GM12878 (cell line): ENCODE measurements around the gene FUS. TPM values are rescaled to one million over a fixed set of nuclear protein-coding genes. Genes with fewer than 3 reads are reported as not detected.

Experiments used
- ATAC-seq: fragments of 200-7000 bp; cut with Tn5 transposase; 3 replicates; pipeline ENCODE4 v1.9.1; 2020; ENCODE audit warnings: mild to moderate bottlenecking, moderate library complexity
- BruUV-seq: library from RNA; stranded (reverse); fragments of 400-500 nt; replicated peaks from 2 replicates; lab custom pipeline; 2021; lab: Mats Ljungman, UMichigan
- CTCF ChIA-PET: fragments of 300-600 bp; sonication (Branson Sonifier 250); formaldehyde crosslinking; extraction: SDS; loops from one replicate; lab custom pipeline; 2021; ENCODE audit warnings: inconsistent platforms; lab: Yijun Ruan, JAX
- POLR2A ChIA-PET: fragments of 350-600 bp; formaldehyde crosslinking; extraction: SDS; loops from one replicate; lab custom pipeline; 2021; ENCODE audit warnings: inconsistent platforms; lab: Charles Lee
- RAD21 ChIA-PET: fragments of 300-600 bp; sonication (Branson Sonifier 250); formaldehyde crosslinking; loops from one replicate; lab custom pipeline; 2023; ENCODE audit warnings: antibody characterized with exemption; ENCODE audit not compliant: unreplicated experiment; lab: Charles Lee
- SMC1A ChIA-PET: fragments of 300-600 bp; sonication (Branson Sonifier 250); formaldehyde crosslinking; loops from one replicate; lab custom pipeline; 2023; ENCODE audit not compliant: unreplicated experiment, uncharacterized antibody; lab: Charles Lee
- DNase-seq: peaks from one replicate; pipeline ENCODE4 v3.0.0-alpha.2; 2011; ENCODE audit warnings: low read depth, low spot score
- FAIRE-seq: peaks from 3 replicates; lab custom pipeline; 2011; peaks lifted over from hg19 to GRCh38; lab: Jason Lieb, UNC
- H2AFZ ChIP-seq: 2 replicates; pipeline ENCODE4 v1.6.0; 2011; ENCODE audit warnings: low read depth, low read length, control low read depth; ENCODE audit not compliant: control insufficient read depth
- H3K27ac ChIP-seq: 2 replicates; pipeline ENCODE4 v1.5.1; 2011; ENCODE audit warnings: control low read depth; ENCODE audit not compliant: control insufficient read depth, insufficient read depth
- H3K27me3 ChIP-seq, 2 experiments: replicated peaks in 1 of 2; 2 replicates each; pipeline versions ENCODE4 v1.6.0 to v1.6.1; 2011; ENCODE audit warnings: low read length in 1 of 2; ENCODE audit not compliant: control insufficient read depth in 2 of 2, insufficient read depth in 2 of 2
- H3K36me3 ChIP-seq, 2 experiments: 2 replicates each; pipeline ENCODE4 v1.5.1; 2011; ENCODE audit warnings: low read length in 1 of 2; ENCODE audit not compliant: control insufficient read depth in 2 of 2, insufficient read depth in 2 of 2
- H3K4me1 ChIP-seq: 2 replicates; pipeline ENCODE4 v1.6.1; 2011; ENCODE audit warnings: mild to moderate bottlenecking, low read length, moderate library complexity, mixed read lengths; ENCODE audit not compliant: control insufficient read depth, insufficient read depth
- H3K4me2 ChIP-seq: 2 replicates; pipeline ENCODE4 v1.6.0; 2011; ENCODE audit warnings: control low read depth; ENCODE audit not compliant: control insufficient read depth, insufficient read depth
- H3K4me3 ChIP-seq: fragments of 200-600 bp; sonication (generic); 2 replicates; pipeline ENCODE4 v1.5.1; 2016
- H3K79me2 ChIP-seq: 2 replicates; pipeline ENCODE4 v1.6.0; 2011; ENCODE audit warnings: low read length; ENCODE audit not compliant: control insufficient read depth, insufficient read depth
- H3K9ac ChIP-seq: 2 replicates; pipeline ENCODE4 v1.8.0; 2011; ENCODE audit warnings: low read length, control low read depth, mixed read lengths; ENCODE audit not compliant: control insufficient read depth, insufficient read depth
- H3K9me3 ChIP-seq: replicated peaks from 3 replicates; pipeline ENCODE4 v1.5.1; 2011; ENCODE audit warnings: mild to moderate bottlenecking, low read length; ENCODE audit not compliant: control insufficient read depth, insufficient read depth
- H4K20me1 ChIP-seq: 2 replicates; pipeline ENCODE4 v1.6.0; 2011; ENCODE audit not compliant: control insufficient read depth, insufficient read depth
- BCL11A ChIP-seq: IDR thresholded peaks from 2 replicates; pipeline ENCODE4 v1.6.1; 2011; ENCODE audit warnings: low read depth, low read length
- EGR1 ChIP-seq, 2 experiments: IDR thresholded peaks; 1 replicate in 1 of 2; 2 replicates in 1 of 2; pipeline ENCODE4 v1.6.1; 2011 to 2012; ENCODE audit warnings: low read depth in 2 of 2, low read length in 2 of 2, borderline replicate concordance in 1 of 2, mild to moderate bottlenecking in 1 of 2, moderate library complexity in 1 of 2
- FOS ChIP-seq: IDR thresholded peaks from 3 replicates; pipeline ENCODE4 v1.6.1; 2011; ENCODE audit warnings: borderline replicate concordance; ENCODE audit not compliant: insufficient read length; ENCODE audit errors: extremely low read depth
- GATAD2B ChIP-seq: fragments of 450-650 bp; conservative IDR thresholded peaks from 2 replicates; pipeline ENCODE4 v1.6.1; 2017; ENCODE audit warnings: low read depth, mild to moderate bottlenecking, moderate library complexity
- NBN ChIP-seq: fragments of 450-650 bp; IDR thresholded peaks from 2 replicates; pipeline ENCODE4 v1.6.1; 2016
- NFXL1 ChIP-seq: fragments of 450-650 bp; IDR thresholded peaks from 2 replicates; pipeline ENCODE4 v1.6.1; 2017; ENCODE audit warnings: antibody characterized with exemption, mild to moderate bottlenecking, borderline replicate concordance
- SMC3 ChIP-seq: IDR thresholded peaks from 2 replicates; pipeline ENCODE4 v1.6.1; 2011; ENCODE audit warnings: low read length, improper control_type of control experiment, borderline replicate concordance
- SUPT20H ChIP-seq: IDR thresholded peaks from 2 replicates; pipeline ENCODE4 v1.6.1; 2011; ENCODE audit warnings: low read depth, mild to moderate bottlenecking, low read length, moderate library complexity, borderline replicate concordance; ENCODE audit not compliant: control insufficient read depth
- YBX1 ChIP-seq: fragments of 450-650 bp; IDR thresholded peaks from 2 replicates; pipeline ENCODE4 v1.6.1; 2016; ENCODE audit warnings: antibody characterized with exemption
- ZNF384 ChIP-seq: IDR thresholded peaks from 2 replicates; pipeline ENCODE4 v1.6.1; 2012; ENCODE audit warnings: low read depth, mild to moderate bottlenecking, low read length, improper control_type of control experiment, borderline replicate concordance
- WGBS: methylation state at CpG from one replicate; pipeline ENCODE4 v1.1.6; 2016; ENCODE audit warnings: low lambda C conversion rate; ENCODE audit not compliant: insufficient replicate concordance, insufficient coverage; ENCODE audit errors: missing lambda C conversion rate; 5-methylcytosine and 5-hydroxymethylcytosine counted together
- in situ Hi-C: fragments of 300-500 bp; cut with MboI; formaldehyde crosslinking; loops from 9 replicates; pipeline ENCODE4 v1.14.3; 2018; ENCODE audit warnings: mixed read lengths
- intact Hi-C: fragments of 100-400 bp; cut with micrococcal nuclease; formaldehyde crosslinking; loops from one replicate; pipeline ENCODE4 v1.14.2; 2022; ENCODE audit not compliant: unreplicated experiment
- polyA plus RNA-seq, 11 experiments: library from polyadenylated mRNA; depleted of rRNA in 4 of 11; unstranded in 6 of 11; stranded (reverse) in 5 of 11; fragments of >200 nt; fragmentation: Nextera tagmentation in 4 of 11; fragmentation: Illumina TruSeq in 1 of 11; extraction: Ambion mirVana in 4 of 11; extraction: Trizol in 1 of 11; gene quantifications; 1 replicate in 1 of 11; 2 replicates in 10 of 11; pipeline versions ENCODE4 v1.2.1 to v1.2.3, GENCODE V29; 2011 to 2016; ENCODE audit warnings: inconsistent platforms in 2 of 11, missing spikeins in 2 of 11, low read depth in 1 of 11
- total RNA-seq, 4 experiments: library from RNA; depleted of rRNA in 3 of 4; stranded (reverse); fragments of >200 nt in 3 of 4; fragmentation: Illumina TruSeq in 1 of 4; extraction: Trizol in 1 of 4; gene quantifications; 2 replicates each; pipeline versions ENCODE4 v1.2.1 to v1.2.3, GENCODE V29; 2013 to 2021
- TF ChIP-seq, protein P1 (sequence below): fragments of 450-650 bp; formaldehyde crosslinking; IDR thresholded peaks from 2 replicates; pipeline ENCODE4 v1.4.0; 2020; ENCODE audit warnings: mild to moderate bottlenecking, moderate library complexity
- TF ChIP-seq, protein P2 (sequence below): fragments of 150-350 bp; IDR thresholded peaks from 2 replicates; pipeline ENCODE4 v1.6.1; 2016; ENCODE audit warnings: low read depth, low read length

The FUS gene
- total and polyA plus RNA-seq, 10 of the 15 experiments (the other 5 are each of a cell fraction or from before 2014, with no cell fraction given), result 46.8 to 521 (median 347) TPM

DNA sequence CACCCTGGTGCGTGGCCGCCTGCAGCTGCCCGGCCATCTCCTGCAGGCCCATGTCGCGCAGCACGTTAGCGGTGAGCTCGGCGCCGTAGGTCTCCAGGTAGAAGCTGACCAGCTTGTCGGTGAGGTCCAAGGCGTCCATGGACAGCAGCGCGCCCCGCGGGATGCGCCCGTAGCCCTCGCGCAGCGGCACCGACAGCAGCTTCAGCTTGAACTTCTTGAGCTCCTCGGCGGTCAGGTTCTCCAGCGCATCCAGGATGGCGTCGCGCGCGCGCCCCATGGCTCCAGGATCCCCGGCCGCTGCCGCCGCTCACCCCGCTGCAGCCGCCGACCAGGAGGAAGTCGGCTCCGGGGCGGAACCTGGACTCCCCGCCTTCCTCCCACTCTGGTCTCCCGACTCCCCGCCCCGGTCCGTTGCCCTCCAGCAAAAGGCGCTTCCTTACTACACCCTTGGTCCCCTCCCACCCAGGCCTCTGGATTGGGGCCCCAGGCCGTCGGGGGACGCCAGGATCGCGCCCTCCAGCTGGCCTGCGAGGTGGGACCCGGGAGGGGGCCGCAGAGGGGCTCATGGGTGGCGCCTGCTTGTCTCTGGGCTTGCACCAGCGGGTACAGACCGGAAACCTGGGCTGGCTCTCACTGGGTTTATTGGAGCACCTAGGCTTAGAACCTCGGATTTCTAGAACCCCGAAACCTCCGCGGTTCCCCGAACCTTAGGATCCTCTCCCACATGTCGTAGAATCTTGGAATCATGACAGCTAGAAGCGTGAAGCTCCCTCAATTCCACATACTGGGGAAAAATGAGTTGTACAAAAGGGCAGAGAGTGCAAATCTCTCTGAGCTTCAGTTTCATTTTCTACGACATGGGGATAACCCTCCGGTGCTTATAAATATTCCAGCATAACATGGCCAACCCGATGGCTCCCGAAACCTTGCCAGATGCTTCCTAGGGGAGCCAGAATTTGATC lies 22.8 kb downstream of the FUS start, which contains the start of gene PYCARD (continued):
- TF ChIP-seq, protein P1, sequence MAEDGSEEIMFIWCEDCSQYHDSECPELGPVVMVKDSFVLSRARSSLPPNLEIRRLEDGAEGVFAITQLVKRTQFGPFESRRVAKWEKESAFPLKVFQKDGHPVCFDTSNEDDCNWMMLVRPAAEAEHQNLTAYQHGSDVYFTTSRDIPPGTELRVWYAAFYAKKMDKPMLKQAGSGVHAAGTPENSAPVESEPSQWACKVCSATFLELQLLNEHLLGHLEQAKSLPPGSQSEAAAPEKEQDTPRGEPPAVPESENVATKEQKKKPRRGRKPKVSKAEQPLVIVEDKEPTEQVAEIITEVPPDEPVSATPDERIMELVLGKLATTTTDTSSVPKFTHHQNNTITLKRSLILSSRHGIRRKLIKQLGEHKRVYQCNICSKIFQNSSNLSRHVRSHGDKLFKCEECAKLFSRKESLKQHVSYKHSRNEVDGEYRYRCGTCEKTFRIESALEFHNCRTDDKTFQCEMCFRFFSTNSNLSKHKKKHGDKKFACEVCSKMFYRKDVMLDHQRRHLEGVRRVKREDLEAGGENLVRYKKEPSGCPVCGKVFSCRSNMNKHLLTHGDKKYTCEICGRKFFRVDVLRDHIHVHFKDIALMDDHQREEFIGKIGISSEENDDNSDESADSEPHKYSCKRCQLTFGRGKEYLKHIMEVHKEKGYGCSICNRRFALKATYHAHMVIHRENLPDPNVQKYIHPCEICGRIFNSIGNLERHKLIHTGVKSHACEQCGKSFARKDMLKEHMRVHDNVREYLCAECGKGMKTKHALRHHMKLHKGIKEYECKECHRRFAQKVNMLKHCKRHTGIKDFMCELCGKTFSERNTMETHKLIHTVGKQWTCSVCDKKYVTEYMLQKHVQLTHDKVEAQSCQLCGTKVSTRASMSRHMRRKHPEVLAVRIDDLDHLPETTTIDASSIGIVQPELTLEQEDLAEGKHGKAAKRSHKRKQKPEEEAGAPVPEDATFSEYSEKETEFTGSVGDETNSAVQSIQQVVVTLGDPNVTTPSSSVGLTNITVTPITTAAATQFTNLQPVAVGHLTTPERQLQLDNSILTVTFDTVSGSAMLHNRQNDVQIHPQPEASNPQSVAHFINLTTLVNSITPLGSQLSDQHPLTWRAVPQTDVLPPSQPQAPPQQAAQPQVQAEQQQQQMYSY, result no peak
- TF ChIP-seq SUPT20H (no peak), BCL11A (no peak)

DNA sequence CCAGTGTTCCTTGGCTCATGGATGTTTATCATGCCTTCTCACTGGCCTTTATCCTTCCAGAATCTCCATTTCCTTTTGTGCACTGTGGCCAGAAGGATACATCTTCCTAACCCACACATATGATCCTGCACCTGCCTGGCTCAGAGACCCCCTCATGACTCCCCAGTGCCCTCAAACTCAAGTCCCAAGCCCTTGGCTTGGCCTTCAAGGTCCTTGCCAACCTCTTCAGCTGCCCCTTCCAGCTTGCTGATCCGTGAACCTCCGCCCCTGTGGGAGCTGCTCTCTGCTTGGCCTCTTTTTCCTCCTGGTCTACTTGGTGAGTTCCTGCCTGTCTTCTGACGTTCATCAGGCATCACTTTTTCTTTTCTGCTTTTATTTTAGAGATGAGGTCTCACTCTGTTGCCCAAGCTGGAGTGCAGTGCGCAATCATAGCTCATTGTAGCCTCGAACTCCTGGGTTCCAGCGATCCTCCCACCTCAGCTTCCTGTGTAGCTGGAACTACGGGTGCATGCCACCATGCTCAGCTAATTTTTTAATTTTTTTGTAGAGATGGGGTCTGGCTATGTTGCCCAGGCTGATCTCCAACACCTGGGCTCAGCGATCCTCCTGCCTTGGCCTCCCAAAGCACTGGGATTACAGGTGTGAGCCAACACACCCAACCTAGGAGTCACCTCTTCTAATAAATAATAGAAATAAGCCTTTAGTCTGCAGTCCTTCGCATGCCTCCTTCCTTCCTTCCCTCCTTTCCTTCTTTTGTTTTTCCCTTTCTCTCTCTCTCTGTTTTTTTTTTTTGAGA lies 25.1 kb downstream of the FUS start:
- DNase-seq (no peak), FAIRE-seq (no peak), ATAC-seq (no peak)
- in situ Hi-C loops (loop anchor here (5.0 to 10.0 kb wide), 2 partner anchors 237 to 670 kb away; partner anchors contain the start of genes ZNF267 and ZNF843), intact Hi-C loops (loop anchor here (5.0 kb wide), 3 partner anchors 82 to 237 kb away; partner anchors contain the start of gene ZNF843)
- no peak overlapping the region for H3K4me2 ChIP-seq
- no peaks in the 10 kb centered on the region for H3K9me3 ChIP-seq
- ChIA-PET SMC1A (interaction anchor here (1.0 kb wide), 1 partner anchor 177 kb away, joined by 3 read pairs; no protein-coding TSS in a partner anchor), POLR2A (interaction anchor here (0.7 kb wide), 1 partner anchor 88 kb away, joined by 6 read pairs; the partner anchor contains the start of gene KAT8), RAD21 (no interaction called here), CTCF (interaction anchor here (0.6 to 1.0 kb wide), 2 partner anchors 14 to 663 kb away, joined by 3 to 5 read pairs; no protein-coding TSS in a partner anchor)
- H4K20me1 ChIP-seq, result no peaks in the 10 kb centered on the region
- no peaks in the 10 kb centered on the region; a peak in 1 of 4 replicates for H3K36me3 ChIP-seq
- no peak overlapping the region for H3K9ac ChIP-seq
- H3K27ac ChIP-seq, result no peak overlapping the region
- H3K4me3 ChIP-seq, result no peak overlapping the region
- peaks cover 3% of the 10 kb centered on the region; the same call in 1 of the 2 replicates for H3K79me2 ChIP-seq
- 75% methylated on average over 9 of the region's 9 CpGs for WGBS
- no TSS peak for BruUV-seq
- peaks cover 24% of the 10 kb centered on the region for H3K4me1 ChIP-seq
- no peaks in the 10 kb centered on the region for H3K27me3 ChIP-seq
- no peak overlapping the region for H2AFZ ChIP-seq
- TF ChIP-seq FOS (no peak), ZNF384 (no peak), YBX1 (no peak), NFXL1 (no peak), GATAD2B (no peak), NBN (no peak), EGR1 (IDR thresholded peaks at IDR 0.05; ENCODE audit: borderline replicate concordance in 1 of 2, low read depth in 2 of 2, low read length in 2 of 2) (no peak), SMC3 (no peak)
- TF ChIP-seq, protein P2, sequence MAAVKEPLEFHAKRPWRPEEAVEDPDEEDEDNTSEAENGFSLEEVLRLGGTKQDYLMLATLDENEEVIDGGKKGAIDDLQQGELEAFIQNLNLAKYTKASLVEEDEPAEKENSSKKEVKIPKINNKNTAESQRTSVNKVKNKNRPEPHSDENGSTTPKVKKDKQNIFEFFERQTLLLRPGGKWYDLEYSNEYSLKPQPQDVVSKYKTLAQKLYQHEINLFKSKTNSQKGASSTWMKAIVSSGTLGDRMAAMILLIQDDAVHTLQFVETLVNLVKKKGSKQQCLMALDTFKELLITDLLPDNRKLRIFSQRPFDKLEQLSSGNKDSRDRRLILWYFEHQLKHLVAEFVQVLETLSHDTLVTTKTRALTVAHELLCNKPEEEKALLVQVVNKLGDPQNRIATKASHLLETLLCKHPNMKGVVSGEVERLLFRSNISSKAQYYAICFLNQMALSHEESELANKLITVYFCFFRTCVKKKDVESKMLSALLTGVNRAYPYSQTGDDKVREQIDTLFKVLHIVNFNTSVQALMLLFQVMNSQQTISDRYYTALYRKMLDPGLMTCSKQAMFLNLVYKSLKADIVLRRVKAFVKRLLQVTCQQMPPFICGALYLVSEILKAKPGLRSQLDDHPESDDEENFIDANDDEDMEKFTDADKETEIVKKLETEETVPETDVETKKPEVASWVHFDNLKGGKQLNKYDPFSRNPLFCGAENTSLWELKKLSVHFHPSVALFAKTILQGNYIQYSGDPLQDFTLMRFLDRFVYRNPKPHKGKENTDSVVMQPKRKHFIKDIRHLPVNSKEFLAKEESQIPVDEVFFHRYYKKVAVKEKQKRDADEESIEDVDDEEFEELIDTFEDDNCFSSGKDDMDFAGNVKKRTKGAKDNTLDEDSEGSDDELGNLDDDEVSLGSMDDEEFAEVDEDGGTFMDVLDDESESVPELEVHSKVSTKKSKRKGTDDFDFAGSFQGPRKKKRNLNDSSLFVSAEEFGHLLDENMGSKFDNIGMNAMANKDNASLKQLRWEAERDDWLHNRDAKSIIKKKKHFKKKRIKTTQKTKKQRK, result no peak
